Mesenteric fat pad (tissue), 1 donor: Measurements from ENCODE around the gene FXR2. TPM values are rescaled to one million over a fixed set of nuclear protein-coding genes. Genes with fewer than 3 reads are reported as not detected.

ENCODE experiments used
- DNase-seq: peaks from one replicate; pipeline ENCODE4 v3.0.0-alpha.2; 2020; ENCODE audit warnings: low spot score
- total RNA-seq: library from RNA; stranded (reverse); fragmentation: NEBNext Ultra II Directional; extraction: Animal tissue kit (Norgen Biotek cat#: 25700); gene quantifications from one replicate; pipeline ENCODE4 v1.2.1, GENCODE V29; 2021
- donor health status: DM: yes; HTN: yes; CAD: no.

FXR2 gene
- total RNA-seq, 1 donor from 2014 or later = 36.1 TPM

- peak; percentile 95 for DNase-seq
These were observed 25.4 kb downstream of the FXR2 start for GRCh38 chr17:7589204-7589868.

DNA sequence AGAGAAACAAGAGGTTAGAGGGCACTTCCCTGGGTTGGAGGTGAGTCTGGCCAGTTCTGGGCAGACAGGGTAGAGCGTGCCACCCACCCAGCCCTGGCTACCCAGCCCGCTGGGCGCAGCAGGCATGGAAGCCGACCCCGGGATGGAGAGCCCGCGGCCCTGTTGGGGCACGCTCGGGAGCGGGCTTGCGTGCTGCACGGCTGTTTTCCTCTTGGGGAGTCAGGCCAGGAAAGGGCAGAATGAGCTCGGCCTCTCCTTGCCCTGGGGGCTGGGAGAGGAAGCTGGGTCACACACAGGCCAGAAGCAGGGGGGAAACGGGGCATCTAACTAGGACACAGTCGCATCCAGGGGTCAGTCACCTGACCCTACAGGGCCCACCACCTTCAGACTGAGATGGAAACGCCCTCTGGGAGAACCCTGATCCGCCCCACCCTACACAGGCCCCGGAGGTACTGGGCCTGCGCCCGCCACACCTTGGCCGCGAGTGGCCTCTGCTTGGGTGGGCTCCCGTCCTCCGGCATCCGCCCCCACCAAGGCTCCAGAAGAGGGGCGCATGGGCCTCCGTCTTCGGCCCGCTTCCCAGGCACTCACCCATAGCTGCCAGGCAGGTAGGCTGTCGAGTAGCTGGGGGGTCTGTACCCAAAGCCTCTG, 26.0 kb downstream of the FXR2 start:
- no peak for DNase-seq

DNA sequence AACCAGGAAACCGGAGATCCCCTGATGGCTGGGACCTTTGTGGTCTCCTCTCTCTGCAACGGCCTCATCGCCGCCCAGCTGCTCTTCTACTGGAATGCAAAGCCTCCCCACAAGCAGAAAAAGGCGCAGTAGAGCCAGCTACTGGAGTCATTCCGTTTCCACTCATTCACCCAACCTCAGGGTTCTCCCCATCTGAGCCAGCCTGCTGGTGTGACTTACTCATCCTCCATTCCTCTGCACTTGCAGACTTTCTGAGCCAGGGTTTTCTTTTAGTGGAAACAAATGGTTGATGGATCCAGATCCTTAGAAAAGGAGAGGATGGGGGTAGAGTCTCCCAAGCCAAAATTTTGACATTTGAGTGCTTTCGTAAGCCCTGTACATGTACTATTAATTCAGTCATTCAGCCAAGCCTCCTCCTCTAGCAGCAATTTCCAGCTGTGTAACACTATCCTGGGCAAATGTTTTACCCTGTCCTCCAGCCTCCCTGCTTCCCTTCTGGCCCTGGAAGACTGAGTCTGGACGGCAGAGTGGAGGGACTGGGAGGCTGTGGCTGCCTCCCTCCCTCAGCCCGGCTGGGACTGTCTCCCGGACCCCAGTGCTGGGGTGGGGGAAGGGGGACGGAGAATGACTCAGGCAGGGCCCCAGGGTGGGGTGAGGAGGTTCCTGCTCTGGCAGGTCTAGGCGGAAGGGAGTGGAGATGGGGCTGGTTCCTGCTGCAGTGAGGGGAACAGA, 27.1 kb downstream of the FXR2 start:
- DNase-seq = no peak

DNA sequence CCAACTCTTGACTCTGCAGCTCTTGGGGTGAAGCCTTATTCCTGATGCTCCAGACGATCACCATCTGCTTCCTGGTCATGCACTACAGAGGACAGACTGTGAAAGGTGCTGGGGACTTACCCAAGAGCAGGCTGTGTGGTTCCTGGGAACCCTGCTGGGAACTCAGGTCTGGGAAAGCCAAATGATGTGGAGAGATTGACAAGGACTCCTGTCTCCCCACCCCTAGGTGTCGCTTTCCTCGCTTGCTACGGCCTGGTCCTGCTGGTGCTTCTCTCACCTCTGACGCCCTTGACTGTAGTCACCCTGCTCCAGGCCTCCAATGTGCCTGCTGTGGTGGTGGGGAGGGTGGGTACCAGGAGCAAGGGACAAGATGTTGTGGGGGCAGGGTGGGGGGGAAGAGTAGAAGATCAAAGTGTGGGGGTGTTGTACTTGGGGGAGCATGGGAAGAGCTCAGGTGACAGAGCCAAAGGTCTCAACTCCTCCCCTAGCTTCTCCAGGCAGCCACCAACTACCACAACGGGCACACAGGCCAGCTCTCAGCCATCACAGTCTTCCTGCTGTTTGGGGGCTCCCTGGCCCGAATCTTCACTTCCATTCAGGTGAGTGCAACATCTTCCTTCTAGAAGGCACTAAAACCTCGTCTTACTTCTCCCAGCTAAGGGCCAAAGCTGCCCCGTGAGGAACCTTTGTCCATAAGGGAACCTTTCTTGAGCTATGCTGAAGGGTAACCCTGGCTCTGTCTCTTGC, 27.9 kb downstream of the FXR2 start:
- no peak for DNase-seq

DNA sequence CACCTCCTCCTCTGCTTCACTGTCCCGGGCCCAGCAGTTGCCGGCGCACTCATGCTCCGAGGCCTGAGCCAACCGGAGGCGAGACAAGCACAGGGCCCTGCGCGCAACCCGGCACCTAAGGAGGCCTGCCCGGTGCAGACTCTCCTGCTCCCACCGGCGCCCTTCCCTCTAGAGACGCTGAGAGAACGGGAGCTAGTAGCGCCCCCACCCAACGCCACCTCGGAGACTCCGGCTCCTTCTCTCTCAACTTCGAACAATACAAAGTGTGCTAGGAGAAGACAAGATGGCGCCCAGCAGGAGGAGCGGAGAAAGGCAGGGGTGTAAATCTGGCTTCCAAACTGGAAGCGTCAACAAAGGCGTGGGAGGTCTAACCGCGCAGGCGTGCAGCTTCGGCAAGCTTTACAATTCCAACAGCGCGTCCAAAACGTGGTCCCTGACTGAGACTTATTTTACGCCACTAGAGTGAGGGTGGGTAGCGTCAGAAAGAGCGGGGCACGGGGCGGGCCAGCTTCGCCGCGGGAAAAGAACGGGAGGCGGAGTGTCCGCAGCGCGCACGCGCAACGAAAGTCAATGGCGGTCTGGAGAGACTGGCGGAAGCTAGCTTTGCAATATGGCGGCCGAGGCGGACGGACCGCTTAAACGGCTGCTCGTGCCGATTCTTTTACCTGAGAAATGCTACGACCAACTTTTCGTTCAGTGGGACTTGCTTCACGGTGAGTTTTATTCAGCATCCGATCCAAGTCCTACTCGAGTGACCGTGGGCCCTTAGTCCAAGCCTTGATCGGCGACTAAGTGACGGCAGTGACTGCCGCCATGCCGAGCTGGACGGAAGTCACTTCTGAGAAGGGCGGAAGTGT, 31.2 kb downstream of the FXR2 start, which contains the start of gene MPDU1:
TSS of gene MPDU1 (plus strand) at position 600 of the 857 bp plus-strand sequence. CDS start at position 611, 11 bp downstream.
- DNase-seq = peak; percentile 98

DNA sequence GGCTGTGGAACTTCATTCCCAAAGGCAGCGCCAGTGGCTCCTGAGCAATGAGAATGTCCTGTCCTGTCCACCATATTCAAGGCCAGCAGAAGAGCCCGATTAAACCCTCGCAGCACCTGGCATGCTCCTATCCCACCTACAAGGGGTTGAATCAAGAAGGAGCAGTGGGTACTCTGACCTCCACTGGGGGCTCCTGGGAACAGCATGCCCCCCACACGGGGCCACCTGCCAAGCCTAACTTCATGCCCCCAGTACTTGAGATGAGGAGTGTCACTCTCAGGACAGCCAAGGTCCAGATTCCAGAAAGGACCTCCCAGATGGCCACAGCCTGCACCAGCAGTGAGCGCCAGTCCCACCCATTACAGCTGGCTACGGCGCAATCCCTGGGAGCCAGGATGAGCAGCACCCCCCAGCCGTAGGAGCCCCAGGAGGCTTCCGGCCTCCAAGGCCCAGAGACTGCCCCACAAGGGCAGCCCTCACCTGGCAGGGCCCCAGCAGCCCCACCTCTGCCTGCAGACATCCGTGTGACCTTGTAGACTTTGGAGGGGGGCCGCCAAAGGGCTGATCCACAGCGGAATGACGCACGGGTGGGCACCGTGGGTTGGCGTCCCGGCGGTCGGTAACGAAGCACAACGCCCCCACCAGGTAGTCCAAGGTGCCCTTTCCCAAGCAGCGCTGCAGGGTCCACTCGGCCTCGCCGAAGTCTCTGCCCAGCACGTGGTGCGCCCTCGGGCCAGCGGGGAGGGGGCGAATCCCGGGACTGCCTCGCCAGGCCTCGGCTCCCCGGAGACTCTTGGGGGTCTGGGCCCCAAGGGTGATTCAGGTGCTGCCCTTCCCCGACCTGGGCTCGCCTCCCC, 32.1 kb downstream of the FXR2 start:
- no peak for DNase-seq

GRCh38 chr17:7580604-7581575, 33.8 kb downstream of the FXR2 start:
- DNase-seq = no peak

DNA sequence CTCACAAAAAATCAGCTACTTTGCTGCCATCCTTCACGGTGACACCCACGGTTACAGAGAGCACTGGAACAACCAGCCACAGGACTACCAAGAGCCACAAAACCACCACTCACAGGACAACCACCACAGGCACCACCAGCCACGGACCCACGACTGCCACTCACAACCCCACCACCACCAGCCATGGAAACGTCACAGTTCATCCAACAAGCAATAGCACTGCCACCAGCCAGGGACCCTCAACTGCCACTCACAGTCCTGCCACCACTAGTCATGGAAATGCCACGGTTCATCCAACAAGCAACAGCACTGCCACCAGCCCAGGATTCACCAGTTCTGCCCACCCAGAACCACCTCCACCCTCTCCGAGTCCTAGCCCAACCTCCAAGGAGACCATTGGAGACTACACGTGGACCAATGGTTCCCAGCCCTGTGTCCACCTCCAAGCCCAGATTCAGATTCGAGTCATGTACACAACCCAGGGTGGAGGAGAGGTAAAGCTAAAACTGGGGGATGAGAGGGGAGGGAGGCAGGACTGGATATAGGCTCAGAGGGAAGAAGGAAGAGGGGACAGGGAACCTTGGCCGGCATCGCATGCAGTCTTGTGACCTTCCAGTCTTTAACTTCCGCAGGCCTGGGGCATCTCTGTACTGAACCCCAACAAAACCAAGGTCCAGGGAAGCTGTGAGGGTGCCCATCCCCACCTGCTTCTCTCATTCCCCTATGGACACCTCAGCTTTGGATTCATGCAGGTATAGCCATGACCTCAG, 34.7 kb downstream of the FXR2 start:
- no peak for DNase-seq

- DNase-seq = no peak
These were observed 35.5 kb downstream of the FXR2 start, which contains the start of gene CD68 for GRCh38 chr17:7579001-7579833. TSS of gene CD68 (plus strand) at chr17:7579638. CDS start at chr17:7579678, 40 bp downstream.

DNA sequence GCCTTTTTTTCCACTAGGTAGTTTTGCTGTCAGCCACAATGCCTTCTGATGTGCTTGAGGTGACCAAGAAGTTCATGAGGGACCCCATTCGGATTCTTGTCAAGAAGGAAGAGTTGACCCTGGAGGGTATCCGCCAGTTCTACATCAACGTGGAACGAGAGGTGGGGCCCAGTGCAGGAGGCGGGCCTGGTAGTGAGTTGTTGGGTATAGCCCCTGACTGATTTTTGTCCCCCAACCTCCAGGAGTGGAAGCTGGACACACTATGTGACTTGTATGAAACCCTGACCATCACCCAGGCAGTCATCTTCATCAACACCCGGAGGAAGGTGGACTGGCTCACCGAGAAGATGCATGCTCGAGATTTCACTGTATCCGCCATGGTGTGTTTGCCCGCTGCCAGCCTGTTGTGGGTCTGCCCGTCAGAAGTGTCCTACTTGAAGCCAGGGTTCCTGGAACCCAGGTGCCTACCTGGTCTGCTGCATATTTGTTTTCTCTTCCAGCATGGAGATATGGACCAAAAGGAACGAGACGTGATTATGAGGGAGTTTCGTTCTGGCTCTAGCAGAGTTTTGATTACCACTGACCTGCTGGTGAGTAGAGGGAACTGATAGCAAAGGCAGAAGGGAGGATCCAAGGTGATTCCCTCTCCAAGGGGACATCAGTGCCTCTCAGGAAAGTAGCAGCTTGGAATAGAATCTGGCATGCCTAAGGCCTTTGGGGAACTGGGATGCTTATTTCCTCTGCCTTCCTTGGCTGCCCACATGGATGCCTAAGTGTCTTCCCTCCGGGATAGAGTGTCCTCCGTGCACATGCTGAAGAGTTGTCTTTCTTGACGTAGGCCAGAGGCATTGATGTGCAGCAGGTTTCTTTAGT, 37.1 kb downstream of the FXR2 start:
- no peak for DNase-seq

DNA sequence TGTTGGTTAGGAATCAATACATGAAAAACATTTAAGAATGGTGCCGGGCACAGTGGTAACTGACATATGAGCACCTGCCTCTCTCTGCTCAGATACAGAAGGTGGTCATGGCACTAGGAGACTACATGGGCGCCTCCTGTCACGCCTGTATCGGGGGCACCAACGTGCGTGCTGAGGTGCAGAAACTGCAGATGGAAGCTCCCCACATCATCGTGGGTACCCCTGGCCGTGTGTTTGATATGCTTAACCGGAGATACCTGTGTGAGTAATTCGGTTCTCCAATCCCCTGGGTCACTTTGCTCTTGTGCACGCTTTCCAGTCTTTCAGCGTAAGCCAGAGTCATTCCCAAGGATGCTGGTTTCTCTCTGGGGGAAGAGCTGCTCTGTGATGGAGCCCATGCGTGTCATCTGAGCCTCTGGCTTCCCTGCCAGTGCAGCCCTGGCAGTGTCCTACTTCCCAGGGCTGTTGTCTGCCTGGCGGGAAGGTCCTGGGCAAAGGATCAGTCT, 38.2 kb downstream of the FXR2 start:
- no peak for DNase-seq

DNA sequence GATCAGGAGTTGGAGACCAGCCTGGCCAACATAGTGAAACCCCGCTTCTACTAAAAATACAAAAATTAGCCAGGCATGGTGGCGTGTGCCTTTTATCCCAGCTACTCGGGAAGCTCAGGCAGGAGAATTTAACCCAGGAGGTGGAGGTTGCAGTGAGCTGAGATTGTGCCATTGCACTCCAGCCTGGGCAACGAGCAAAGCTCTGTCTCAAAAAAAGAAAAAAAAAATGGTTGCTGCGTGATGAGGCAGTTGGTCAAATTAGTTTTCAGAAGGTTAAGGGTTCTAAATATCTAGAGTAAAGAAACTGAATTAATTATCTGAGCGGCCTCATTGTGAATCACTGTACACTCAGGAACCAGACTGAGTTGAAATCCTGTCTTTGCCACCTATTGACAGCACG, 38.7 kb downstream of the FXR2 start:
- no peak for DNase-seq

DNA sequence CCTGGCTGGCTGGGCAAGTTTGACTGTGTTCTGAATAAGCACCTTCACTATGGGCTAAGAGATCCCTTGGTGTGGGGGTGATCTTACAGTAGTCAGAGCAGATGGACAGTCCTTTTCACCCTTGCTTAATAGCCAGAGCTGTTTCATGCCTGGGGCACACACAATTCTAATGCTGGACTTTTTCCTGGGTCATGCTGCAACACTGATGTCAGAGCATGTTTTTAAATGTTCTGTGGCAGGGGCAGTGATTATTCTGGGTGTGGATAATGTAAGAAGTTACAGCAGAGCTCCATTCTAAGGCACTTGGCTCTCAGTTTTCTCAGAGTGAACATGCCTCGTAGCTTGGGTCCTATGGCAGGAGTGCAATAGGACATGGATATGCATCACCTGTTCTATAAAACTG, 39.2 kb downstream of the FXR2 start:
- DNase-seq = no peak

GRCh38 chr17:7574176-7574953, 40.3 kb downstream of the FXR2 start:
- no peak for DNase-seq
